A549 (cell line): ENCODE measurements around the gene RNH1. TPM values are rescaled to one million over a fixed set of nuclear protein-coding genes. Genes with fewer than 3 reads are reported as not detected.

Experiments used
- polyA plus RNA-seq, 4 experiments: library from polyadenylated mRNA; depleted of rRNA in 3 of 4; stranded (reverse); fragments of >200 nt; fragmentation: RNase III in 1 of 4; extraction: RNeasy Plus Mini Kit Qiagen cat#74134 plus additional on column Dnase treatment in 1 of 4; gene quantifications; 2 replicates in 3 of 4; 3 replicates in 1 of 4; pipeline ENCODE4 v1.2.3, GENCODE V29; 2011 to 2017

Gene RNH1
- polyA plus RNA-seq, 2 of the 4 experiments (the other 2 are of a cell fraction) = 85.8 to 135 TPM

Other genes starting within 250 kb of the RNH1 start
- gene NLRP6, start 228.8 kb downstream of the RNH1 start, polyA plus RNA-seq (2011; rRNA removed) = 0.03 TPM in 1 of 2 replicates, not detected in the other
- not detected in 3 replicates for gene NLRP6, start 228.8 kb downstream of the RNH1 start, polyA plus RNA-seq (2017; fragmentation: RNase III; extraction: RNeasy Plus Mini Kit Qiagen cat#74134 plus additional on column Dnase treatment)
- 7.2 and 7.9 TPM in 2 replicates for gene PGGHG, start 218.1 kb downstream of the RNH1 start, polyA plus RNA-seq (2011; rRNA removed)
- 12.9 to 19.5 TPM (median 18.3 TPM) in 3 replicates for gene PGGHG, start 218.1 kb downstream of the RNH1 start, polyA plus RNA-seq (2017; fragmentation: RNase III; extraction: RNeasy Plus Mini Kit Qiagen cat#74134 plus additional on column Dnase treatment)
- gene IFITM5, start 207.7 kb downstream of the RNH1 start, polyA plus RNA-seq (2011; rRNA removed) = not detected in 2 replicates
- not detected in 3 replicates for gene IFITM5, start 207.7 kb downstream of the RNH1 start, polyA plus RNA-seq (2017; fragmentation: RNase III; extraction: RNeasy Plus Mini Kit Qiagen cat#74134 plus additional on column Dnase treatment)
- 36.4 and 61.3 TPM in 2 replicates for gene IFITM2, start 199.4 kb downstream of the RNH1 start, polyA plus RNA-seq (2011; rRNA removed)
- 38.8 to 52.7 TPM (median 43.6 TPM) in 3 replicates for gene IFITM2, start 199.4 kb downstream of the RNH1 start, polyA plus RNA-seq (2017; fragmentation: RNase III; extraction: RNeasy Plus Mini Kit Qiagen cat#74134 plus additional on column Dnase treatment)
- gene IFITM1, start 193.2 kb downstream of the RNH1 start, polyA plus RNA-seq (2011; rRNA removed) = 1.7 and 2.4 TPM in 2 replicates
- 0.14 to 0.16 TPM in 2 of 3 replicates, not detected in the other for gene IFITM1, start 193.2 kb downstream of the RNH1 start, polyA plus RNA-seq (2017; fragmentation: RNase III; extraction: RNeasy Plus Mini Kit Qiagen cat#74134 plus additional on column Dnase treatment)
- 8.6 and 10.8 TPM in 2 replicates for gene IFITM3, start 186.4 kb downstream of the RNH1 start, polyA plus RNA-seq (2011; rRNA removed)
- 8.3 to 13.5 TPM (median 11.3 TPM) in 3 replicates for gene IFITM3, start 186.4 kb downstream of the RNH1 start, polyA plus RNA-seq (2017; fragmentation: RNase III; extraction: RNeasy Plus Mini Kit Qiagen cat#74134 plus additional on column Dnase treatment)
- 5.1 and 5.3 TPM in 2 replicates for gene B4GALNT4, start 137.7 kb downstream of the RNH1 start, polyA plus RNA-seq (2011; rRNA removed)
- 20.4 to 28.0 TPM (median 27.5 TPM) in 3 replicates for gene B4GALNT4, start 137.7 kb downstream of the RNH1 start, polyA plus RNA-seq (2017; fragmentation: RNase III; extraction: RNeasy Plus Mini Kit Qiagen cat#74134 plus additional on column Dnase treatment)
- 12.1 and 13.9 TPM in 2 replicates for gene PKP3, start 113.0 kb downstream of the RNH1 start, polyA plus RNA-seq (2011; rRNA removed)
- 22.3 to 25.9 TPM (median 23.4 TPM) in 3 replicates for gene PKP3, start 113.0 kb downstream of the RNH1 start, polyA plus RNA-seq (2017; fragmentation: RNase III; extraction: RNeasy Plus Mini Kit Qiagen cat#74134 plus additional on column Dnase treatment)
- gene SIGIRR, start 92.2 kb downstream of the RNH1 start, polyA plus RNA-seq (2011; rRNA removed) = 27.7 and 27.8 TPM in 2 replicates
- 56.6 to 66.4 TPM (median 58.6 TPM) in 3 replicates for gene SIGIRR, start 92.2 kb downstream of the RNH1 start, polyA plus RNA-seq (2017; fragmentation: RNase III; extraction: RNeasy Plus Mini Kit Qiagen cat#74134 plus additional on column Dnase treatment)
- gene ANO9, start 65.2 kb downstream of the RNH1 start, polyA plus RNA-seq (2011; rRNA removed) = 0.66 and 0.70 TPM in 2 replicates
- gene ANO9, start 65.2 kb downstream of the RNH1 start, polyA plus RNA-seq (2017; fragmentation: RNase III; extraction: RNeasy Plus Mini Kit Qiagen cat#74134 plus additional on column Dnase treatment) = 0.50 to 0.55 TPM (median 0.51 TPM) in 3 replicates
- 23.4 and 28.9 TPM in 2 replicates for gene PTDSS2, start 57.0 kb downstream of the RNH1 start, polyA plus RNA-seq (2011; rRNA removed)
- gene PTDSS2, start 57.0 kb downstream of the RNH1 start, polyA plus RNA-seq (2017; fragmentation: RNase III; extraction: RNeasy Plus Mini Kit Qiagen cat#74134 plus additional on column Dnase treatment) = 34.3 to 39.4 TPM (median 38.9 TPM) in 3 replicates
- 56.3 and 63.3 TPM in 2 replicates for gene HRAS, start 28.3 kb upstream of the RNH1 start, polyA plus RNA-seq (2011; rRNA removed)
- 86.9 to 96.3 TPM (median 88.2 TPM) in 3 replicates for gene HRAS, start 28.3 kb upstream of the RNH1 start, polyA plus RNA-seq (2017; fragmentation: RNase III; extraction: RNeasy Plus Mini Kit Qiagen cat#74134 plus additional on column Dnase treatment)
- gene LRRC56, start 30.3 kb upstream of the RNH1 start, polyA plus RNA-seq (2011; rRNA removed) = 0.30 and 0.32 TPM in 2 replicates
- 0.47 to 1.1 TPM (median 1.0 TPM) in 3 replicates for gene LRRC56, start 30.3 kb upstream of the RNH1 start, polyA plus RNA-seq (2017; fragmentation: RNase III; extraction: RNeasy Plus Mini Kit Qiagen cat#74134 plus additional on column Dnase treatment)
- 1.7 and 2.2 TPM in 2 replicates for gene LMNTD2, start 53.5 kb upstream of the RNH1 start, polyA plus RNA-seq (2011; rRNA removed)
- gene LMNTD2, start 53.5 kb upstream of the RNH1 start, polyA plus RNA-seq (2017; fragmentation: RNase III; extraction: RNeasy Plus Mini Kit Qiagen cat#74134 plus additional on column Dnase treatment) = 2.6 to 4.2 TPM (median 3.5 TPM) in 3 replicates
- 18.4 and 19.0 TPM in 2 replicates for gene RASSF7, start 53.7 kb upstream of the RNH1 start, polyA plus RNA-seq (2011; rRNA removed)
- gene RASSF7, start 53.7 kb upstream of the RNH1 start, polyA plus RNA-seq (2017; fragmentation: RNase III; extraction: RNeasy Plus Mini Kit Qiagen cat#74134 plus additional on column Dnase treatment) = 27.7 to 30.7 TPM (median 30.5 TPM) in 3 replicates
- gene PHRF1, start 69.2 kb upstream of the RNH1 start, polyA plus RNA-seq (2011; rRNA removed) = 8.6 and 10.8 TPM in 2 replicates
- 23.0 to 25.3 TPM (median 23.7 TPM) in 3 replicates for gene PHRF1, start 69.2 kb upstream of the RNH1 start, polyA plus RNA-seq (2017; fragmentation: RNase III; extraction: RNeasy Plus Mini Kit Qiagen cat#74134 plus additional on column Dnase treatment)
- gene IRF7, start 108.7 kb upstream of the RNH1 start, polyA plus RNA-seq (2011; rRNA removed) = 2.0 TPM in 2 replicates
- 3.1 to 3.8 TPM (median 3.4 TPM) in 3 replicates for gene IRF7, start 108.7 kb upstream of the RNH1 start, polyA plus RNA-seq (2017; fragmentation: RNase III; extraction: RNeasy Plus Mini Kit Qiagen cat#74134 plus additional on column Dnase treatment)
- gene CDHR5, start 117.7 kb upstream of the RNH1 start, polyA plus RNA-seq (2011; rRNA removed) = 0.12 and 0.26 TPM in 2 replicates
- gene CDHR5, start 117.7 kb upstream of the RNH1 start, polyA plus RNA-seq (2017; fragmentation: RNase III; extraction: RNeasy Plus Mini Kit Qiagen cat#74134 plus additional on column Dnase treatment) = 0.07 to 0.08 TPM (median 0.07 TPM) in 3 replicates
- gene SCT, start 119.9 kb upstream of the RNH1 start, polyA plus RNA-seq (2011; rRNA removed) = not detected in 2 replicates
- gene SCT, start 119.9 kb upstream of the RNH1 start, polyA plus RNA-seq (2017; fragmentation: RNase III; extraction: RNeasy Plus Mini Kit Qiagen cat#74134 plus additional on column Dnase treatment) = not detected in 3 replicates
- not detected in 2 replicates for gene DRD4, start 130.0 kb upstream of the RNH1 start, polyA plus RNA-seq (2011; rRNA removed)
- gene DRD4, start 130.0 kb upstream of the RNH1 start, polyA plus RNA-seq (2017; fragmentation: RNase III; extraction: RNeasy Plus Mini Kit Qiagen cat#74134 plus additional on column Dnase treatment) = 0.07 to 0.17 TPM in 2 of 3 replicates, not detected in the other
- 16.0 and 17.3 TPM in 2 replicates for gene DEAF1, start 188.0 kb upstream of the RNH1 start, polyA plus RNA-seq (2011; rRNA removed)
- 23.5 to 25.8 TPM (median 24.0 TPM) in 3 replicates for gene DEAF1, start 188.0 kb upstream of the RNH1 start, polyA plus RNA-seq (2017; fragmentation: RNase III; extraction: RNeasy Plus Mini Kit Qiagen cat#74134 plus additional on column Dnase treatment)
- 15.1 and 15.2 TPM in 2 replicates for gene TMEM80, start 188.6 kb upstream of the RNH1 start, polyA plus RNA-seq (2011; rRNA removed)
- 10.2 to 11.2 TPM (median 10.8 TPM) in 3 replicates for gene TMEM80, start 188.6 kb upstream of the RNH1 start, polyA plus RNA-seq (2017; fragmentation: RNase III; extraction: RNeasy Plus Mini Kit Qiagen cat#74134 plus additional on column Dnase treatment)
- 60.7 and 69.9 TPM in 2 replicates for gene EPS8L2, start 199.0 kb upstream of the RNH1 start, polyA plus RNA-seq (2011; rRNA removed)
- gene EPS8L2, start 199.0 kb upstream of the RNH1 start, polyA plus RNA-seq (2017; fragmentation: RNase III; extraction: RNeasy Plus Mini Kit Qiagen cat#74134 plus additional on column Dnase treatment) = 144 to 163 TPM (median 154 TPM) in 3 replicates
- 287 and 296 TPM in 2 replicates for gene TALDO1, start 240.2 kb upstream of the RNH1 start, polyA plus RNA-seq (2011; rRNA removed)
- 386 to 392 TPM (median 391 TPM) in 3 replicates for gene TALDO1, start 240.2 kb upstream of the RNH1 start, polyA plus RNA-seq (2017; fragmentation: RNase III; extraction: RNeasy Plus Mini Kit Qiagen cat#74134 plus additional on column Dnase treatment)